Measurements from ENCODE around the gene PLOD2.

DNA sequence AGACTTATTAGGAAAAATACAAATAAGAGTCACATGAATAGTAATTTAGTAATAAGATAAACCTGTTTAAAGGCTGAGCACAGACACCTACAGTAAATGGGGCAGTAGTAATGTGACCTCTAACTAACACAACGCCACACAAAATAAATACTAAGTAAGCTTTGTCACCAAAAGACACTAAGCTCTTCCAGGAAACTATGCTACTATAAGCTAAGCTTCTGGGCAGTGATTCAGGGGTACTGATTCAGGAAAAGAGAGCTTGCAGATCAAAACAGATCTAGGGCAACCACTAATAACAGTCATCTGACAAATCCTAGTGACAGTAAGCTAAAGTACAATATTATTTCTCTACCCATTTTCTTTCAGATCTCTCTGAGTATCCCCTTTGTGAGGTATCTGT, 68.8 kb downstream of the PLOD2 start:
- TF ChIP-seq, protein P1, sequence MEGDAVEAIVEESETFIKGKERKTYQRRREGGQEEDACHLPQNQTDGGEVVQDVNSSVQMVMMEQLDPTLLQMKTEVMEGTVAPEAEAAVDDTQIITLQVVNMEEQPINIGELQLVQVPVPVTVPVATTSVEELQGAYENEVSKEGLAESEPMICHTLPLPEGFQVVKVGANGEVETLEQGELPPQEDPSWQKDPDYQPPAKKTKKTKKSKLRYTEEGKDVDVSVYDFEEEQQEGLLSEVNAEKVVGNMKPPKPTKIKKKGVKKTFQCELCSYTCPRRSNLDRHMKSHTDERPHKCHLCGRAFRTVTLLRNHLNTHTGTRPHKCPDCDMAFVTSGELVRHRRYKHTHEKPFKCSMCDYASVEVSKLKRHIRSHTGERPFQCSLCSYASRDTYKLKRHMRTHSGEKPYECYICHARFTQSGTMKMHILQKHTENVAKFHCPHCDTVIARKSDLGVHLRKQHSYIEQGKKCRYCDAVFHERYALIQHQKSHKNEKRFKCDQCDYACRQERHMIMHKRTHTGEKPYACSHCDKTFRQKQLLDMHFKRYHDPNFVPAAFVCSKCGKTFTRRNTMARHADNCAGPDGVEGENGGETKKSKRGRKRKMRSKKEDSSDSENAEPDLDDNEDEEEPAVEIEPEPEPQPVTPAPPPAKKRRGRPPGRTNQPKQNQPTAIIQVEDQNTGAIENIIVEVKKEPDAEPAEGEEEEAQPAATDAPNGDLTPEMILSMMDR (IDR thresholded peaks at IDR 0.05; ENCODE audit: insufficient read depth, low read length): no peak
- TF ChIP-seq REST (IDR thresholded peaks at IDR 0.05; ENCODE audit: insufficient replicate concordance, low read depth) (no peak), GABPA (IDR thresholded peaks at IDR 0.05; ENCODE audit: low read depth) (no peak)

Data from HL-60 (cell line).